Aorta (tissue), 5 donors: ENCODE results near the gene APOL1. TPM values are rescaled to one million over a fixed set of nuclear protein-coding genes. Genes with fewer than 3 reads are reported as not detected.

ENCODE experiments used
- ATAC-seq: fragments of 200-7000 bp; cut with Tn5 transposase; one replicate; pipeline ENCODE4 v1.9.1; 2022; ENCODE audit warnings: moderate library complexity; ENCODE audit not compliant: low FRiP score
- DNase-seq, 2 donors: peaks; one replicate each; pipeline ENCODE4 v3.0.0-alpha.2; 2020
- H3K27ac ChIP-seq, 2 donors: one replicate each; pipeline ENCODE4 v1.5.1; 2013; ENCODE audit warnings: low read length in 2 of 2, mild to moderate bottlenecking in 2 of 2, moderate library complexity in 2 of 2, control low read depth in 1 of 2, inconsistent platforms in 1 of 2, low read depth in 1 of 2
- H3K27me3 ChIP-seq, 2 donors: one replicate each; pipeline ENCODE4 v1.6.1; 2013; ENCODE audit warnings: control low read depth in 1 of 2, low read length in 1 of 2, mild to moderate bottlenecking in 1 of 2, moderate library complexity in 1 of 2; ENCODE audit not compliant: insufficient read depth in 2 of 2, control insufficient read depth in 1 of 2
- H3K36me3 ChIP-seq, 2 donors: one replicate each; pipeline ENCODE4 v1.6.1; 2013; ENCODE audit warnings: control low read depth in 1 of 2, low read length in 1 of 2, mild to moderate bottlenecking in 1 of 2; ENCODE audit not compliant: insufficient read depth in 2 of 2, control insufficient read depth in 1 of 2
- H3K4me1 ChIP-seq, 2 donors: one replicate each; pipeline ENCODE4 v1.6.1; 2013; ENCODE audit warnings: low read length in 2 of 2, control low read depth in 1 of 2, mild to moderate bottlenecking in 1 of 2, moderate library complexity in 1 of 2; ENCODE audit not compliant: insufficient read depth in 2 of 2, control insufficient read depth in 1 of 2
- H3K4me3 ChIP-seq, 2 donors: one replicate each; pipeline ENCODE4 v1.5.1; 2013; ENCODE audit warnings: low read length in 2 of 2, control low read depth in 1 of 2, mild to moderate bottlenecking in 1 of 2
- H3K9me3 ChIP-seq: one replicate; pipeline ENCODE4 v1.6.1; 2013; ENCODE audit warnings: mild to moderate bottlenecking, low read length; ENCODE audit not compliant: control insufficient read depth
- WGBS, 2 donors: extraction: QIAGEN DNeasy Blood & Tissue Kit; methylation state at CpG; one replicate each; pipeline ENCODE4 v1.1.7; 2013; 5-methylcytosine and 5-hydroxymethylcytosine counted together
- intact Hi-C, 2 donors: fragments of 100-400 bp; cut with DNase I; formaldehyde crosslinking; loops; one replicate each; pipeline versions ENCODE4 v1.14.2 to v1.15.0; 2022
- polyA plus RNA-seq, 2 donors: library from polyadenylated mRNA; stranded (reverse); fragments of 200-250 nt; gene quantifications; one replicate each; pipeline ENCODE4 v1.2.3, GENCODE V29; 2013
- total RNA-seq, 2 donors: library from RNA; stranded (reverse); fragmentation: NEBNext Ultra II Directional; extraction: Animal tissue kit (Norgen Biotek cat#: 25700); gene quantifications; one replicate each; pipeline ENCODE4 v1.2.1, GENCODE V29; 2021
- donor health status: healthy with polysubstance abuse.
- donor health status: Bipolar disorder and iron deficiency.
- donor health status: DM: no; HTN: no; CAD: no.
- donor health status: DM: no; HTN: no; CAD: no.
- donor health status: DM: yes; HTN: yes; CAD: no.

The APOL1 gene
- total and polyA plus RNA-seq, 4 donors, result 14.1 to 74.0 (median 43.2) TPM

DNA sequence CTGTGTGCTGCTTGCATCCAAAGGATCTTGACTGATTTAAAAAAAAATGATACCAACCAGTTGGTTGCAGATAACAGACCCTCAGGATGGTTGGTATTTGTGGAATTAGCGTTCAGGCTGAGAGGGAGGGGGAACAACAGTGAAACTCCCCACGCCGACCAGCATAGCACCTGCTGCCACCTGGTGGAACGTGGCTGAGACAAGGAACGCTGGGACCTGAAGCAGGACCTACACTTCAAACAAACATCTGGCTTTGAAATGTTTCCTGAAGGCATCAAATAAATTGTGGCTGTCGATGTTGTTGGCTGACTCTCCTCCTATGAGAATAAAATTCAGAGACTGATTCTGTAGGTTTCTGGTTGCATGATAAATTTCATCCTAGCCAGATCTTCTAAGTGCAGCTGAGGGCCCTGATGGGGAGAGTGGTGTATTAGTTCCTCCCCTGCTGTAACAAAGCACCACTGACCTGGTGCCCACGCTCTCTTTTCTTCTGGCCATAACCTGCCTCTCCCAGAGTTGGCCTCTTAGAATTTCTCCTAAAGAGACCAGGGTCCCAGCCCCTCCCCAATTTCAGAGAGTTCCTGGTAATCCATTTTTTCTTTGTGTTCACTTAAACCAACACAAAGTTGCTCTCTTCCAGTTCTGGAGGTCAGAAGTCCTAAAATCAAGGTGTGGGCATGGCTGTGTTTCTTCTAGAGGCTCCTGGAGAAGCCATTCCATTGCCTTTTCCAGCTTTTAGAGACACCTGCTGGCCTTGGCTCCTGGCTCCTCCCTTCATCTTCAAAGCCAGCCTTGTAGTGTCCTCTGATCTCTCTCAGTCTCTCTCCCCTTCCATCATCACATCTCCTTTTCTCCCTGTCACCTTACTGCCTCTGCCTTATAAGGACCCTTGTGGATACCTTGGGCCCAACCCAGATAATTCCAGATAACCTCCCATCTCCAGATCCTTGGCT, 30.9 kb upstream of the APOL1 start:
- no peaks in the 10 kb centered on the region for H3K4me1 ChIP-seq
- H3K27ac ChIP-seq, result no peak overlapping the region
- ATAC-seq (no peak), DNase-seq (no peak)
- no peak overlapping the region for H3K4me3 ChIP-seq
- WGBS, 2 donors, result 14 to 15% methylated on average over 7 of the region's 7 CpGs
- no peaks in the 10 kb centered on the region for H3K36me3 ChIP-seq
- H3K27me3 ChIP-seq, result no peaks in the 10 kb centered on the region
- H3K9me3 ChIP-seq, result no peaks in the 10 kb centered on the region
- intact Hi-C loops, result no loop called here

DNA sequence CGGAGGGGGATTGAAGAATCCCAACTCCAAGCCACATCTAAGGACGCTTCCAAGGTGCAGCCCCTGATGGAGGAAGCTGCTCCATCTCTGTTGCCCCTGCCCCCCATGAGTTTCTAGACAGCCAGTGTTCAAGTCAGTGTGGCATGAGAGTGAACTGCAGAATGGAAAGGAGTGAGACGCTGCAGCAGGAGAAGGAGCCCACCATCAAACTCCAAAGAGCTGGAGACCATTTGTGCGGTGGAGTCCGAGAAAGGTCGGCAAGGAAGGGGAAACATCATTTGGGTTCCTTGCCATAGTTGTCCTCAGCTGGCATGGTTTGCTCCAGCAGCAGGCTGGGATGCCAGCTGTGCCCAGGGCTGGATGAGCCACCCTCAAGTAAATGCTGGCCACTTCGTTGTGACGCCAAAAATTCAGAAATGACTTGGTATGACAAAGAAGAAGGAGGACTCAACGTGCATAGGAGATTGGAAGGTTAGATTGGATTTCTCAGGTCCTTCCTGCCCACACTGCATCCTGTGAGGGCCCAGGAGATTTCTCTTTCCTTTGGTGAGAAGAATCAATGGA, 30.0 kb upstream of the APOL1 start:
- Histone ChIP-seq H3K36me3 (peaks cover 0 to 4% of the 10 kb centered on the region in 2 donors), H3K27me3 (no peaks in the 10 kb centered on the region), H3K9me3 (no peaks in the 10 kb centered on the region), H3K4me3 (no peak overlapping the region), H3K27ac (no peak overlapping the region), H3K4me1 (no peaks in the 10 kb centered on the region)
- ATAC-seq, result no peak
- DNase-seq, result no peak
- intact Hi-C loops, result no loop called here
- 91 to 93% methylated on average over 9 of the region's 9 CpGs for WGBS, 2 donors

DNA sequence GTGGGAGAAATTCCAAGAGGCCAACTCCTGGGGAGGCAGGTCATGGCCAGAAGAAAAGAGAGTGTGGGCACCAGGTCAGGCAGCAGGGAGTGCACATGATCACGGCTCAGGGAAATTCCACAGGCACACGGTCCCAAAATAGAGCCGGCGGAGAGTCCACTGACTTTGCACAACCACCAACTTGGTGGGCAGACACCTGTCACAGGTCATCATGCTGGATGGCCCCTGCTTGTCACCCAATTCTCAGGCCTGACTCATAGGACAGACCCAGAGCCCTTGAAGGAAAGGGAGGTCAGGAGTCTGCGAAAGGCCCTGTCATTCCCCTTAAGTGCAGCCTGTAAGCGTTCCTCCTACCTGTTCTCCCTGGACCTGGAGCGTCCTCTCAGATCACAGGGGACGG, 29.4 kb upstream of the APOL1 start:
- Histone ChIP-seq H3K9me3 (no peaks in the 10 kb centered on the region), H3K27ac (no peak overlapping the region), H3K4me3 (no peak overlapping the region), H3K4me1 (no peaks in the 10 kb centered on the region), H3K27me3 (no peaks in the 10 kb centered on the region), H3K36me3 (peaks cover 0 to 4% of the 10 kb centered on the region in 2 donors)
- no peak for DNase-seq
- 79 to 83% methylated on average over 8 of the region's 8 CpGs for WGBS, 2 donors
- intact Hi-C loops, result no loop called here
- ATAC-seq, result no peak

DNA sequence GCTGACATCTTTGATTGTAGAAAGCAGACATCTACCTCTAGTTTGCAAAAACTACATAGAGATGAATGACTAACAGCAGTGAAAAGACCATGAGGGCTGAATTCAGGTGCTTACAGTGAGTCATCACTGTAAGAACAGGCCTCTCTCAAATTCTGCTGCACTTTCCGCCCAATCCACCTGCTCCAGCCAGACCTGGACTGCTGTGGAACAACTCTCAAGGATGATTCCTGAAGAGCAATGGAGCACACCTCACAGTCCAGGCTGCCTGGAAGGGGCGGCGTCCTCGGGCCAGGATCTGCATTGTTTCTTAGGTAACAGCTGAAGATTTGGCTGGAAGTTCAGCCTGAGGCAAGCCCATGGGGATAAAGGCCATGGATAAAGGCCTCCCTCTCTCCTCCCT, 28.7 kb upstream of the APOL1 start:
- no peak overlapping the region for H3K27ac ChIP-seq
- H3K27me3 ChIP-seq, result no peaks in the 10 kb centered on the region
- H3K9me3 ChIP-seq, result no peaks in the 10 kb centered on the region
- no peak overlapping the region for H3K4me3 ChIP-seq
- WGBS, 2 donors, result 78 to 97% methylated on average over 4 of the region's 4 CpGs
- H3K4me1 ChIP-seq, result no peaks in the 10 kb centered on the region
- ATAC-seq (no peak), DNase-seq (no peak)
- H3K36me3 ChIP-seq, result peaks cover 0 to 4% of the 10 kb centered on the region in 2 donors
- intact Hi-C loops, result no loop called here

DNA sequence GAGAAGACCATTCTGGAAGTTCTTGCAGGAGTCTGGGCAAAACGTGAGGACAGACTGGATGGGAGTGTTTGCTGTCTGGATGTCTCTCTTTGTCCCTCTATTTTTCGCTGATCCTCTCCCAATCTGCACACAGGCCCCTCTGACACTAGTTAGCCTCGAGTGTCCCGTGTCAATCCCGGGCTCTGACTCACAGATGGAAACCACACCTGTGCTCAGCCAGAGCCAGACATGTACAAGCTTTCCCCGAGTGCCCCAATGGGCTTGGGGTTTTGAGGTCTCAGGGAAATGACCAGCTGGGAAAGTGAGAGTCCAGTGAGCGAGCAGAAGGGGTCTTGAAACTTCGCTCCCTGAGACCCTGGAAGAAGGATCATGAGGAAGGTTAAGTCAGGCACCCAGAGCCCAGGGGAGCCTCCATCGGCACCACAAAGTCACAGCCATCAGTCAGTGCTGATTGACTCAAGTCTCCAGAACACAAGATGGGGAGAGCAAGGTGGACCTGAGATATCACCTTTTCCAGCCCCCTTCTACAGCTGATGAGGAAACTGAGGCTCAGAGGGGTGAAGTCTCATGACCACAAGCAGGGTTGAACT, 27.5 kb upstream of the APOL1 start:
- intact Hi-C loops, result no loop called here
- no peaks in the 10 kb centered on the region for H3K9me3 ChIP-seq
- H3K36me3 ChIP-seq, result peaks cover 0 to 4% of the 10 kb centered on the region in 2 donors
- H3K27ac ChIP-seq, result no peak overlapping the region
- DNase-seq, result no peak
- no peaks in the 10 kb centered on the region for H3K27me3 ChIP-seq
- 84 to 85% methylated on average over 9 of the region's 9 CpGs for WGBS, 2 donors
- H3K4me1 ChIP-seq, result no peaks in the 10 kb centered on the region
- ATAC-seq, result no peak
- no peak overlapping the region for H3K4me3 ChIP-seq

DNA sequence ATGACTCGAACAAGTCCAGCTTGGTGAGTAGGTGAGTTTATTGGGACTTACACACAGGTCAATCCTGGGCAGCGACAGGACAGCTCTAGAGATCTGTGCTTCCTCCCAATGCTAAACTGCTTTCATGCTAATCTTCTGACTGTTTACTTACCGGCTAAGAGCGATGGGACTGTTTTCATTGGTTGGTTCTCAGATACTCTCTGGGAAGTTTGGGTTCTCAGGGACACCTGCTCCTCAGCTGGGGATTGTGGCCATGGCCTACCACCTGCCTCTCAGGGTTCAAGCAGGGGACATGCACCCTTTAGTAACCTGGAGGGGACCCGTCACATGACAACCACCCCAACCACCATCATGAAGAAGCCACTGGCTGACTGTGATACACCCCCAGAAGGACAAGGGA, 26.7 kb upstream of the APOL1 start:
- DNase-seq, result no peak
- Histone ChIP-seq H3K27ac (no peak overlapping the region), H3K4me1 (no peaks in the 10 kb centered on the region), H3K9me3 (no peaks in the 10 kb centered on the region), H3K4me3 (no peak overlapping the region), H3K27me3 (no peaks in the 10 kb centered on the region), H3K36me3 (peaks cover 0 to 4% of the 10 kb centered on the region in 2 donors)
- WGBS, 2 donors, result 90 to 92% methylated on average over 5 of the region's 5 CpGs
- ATAC-seq, result no peak
- intact Hi-C loops, result no loop called here

DNA sequence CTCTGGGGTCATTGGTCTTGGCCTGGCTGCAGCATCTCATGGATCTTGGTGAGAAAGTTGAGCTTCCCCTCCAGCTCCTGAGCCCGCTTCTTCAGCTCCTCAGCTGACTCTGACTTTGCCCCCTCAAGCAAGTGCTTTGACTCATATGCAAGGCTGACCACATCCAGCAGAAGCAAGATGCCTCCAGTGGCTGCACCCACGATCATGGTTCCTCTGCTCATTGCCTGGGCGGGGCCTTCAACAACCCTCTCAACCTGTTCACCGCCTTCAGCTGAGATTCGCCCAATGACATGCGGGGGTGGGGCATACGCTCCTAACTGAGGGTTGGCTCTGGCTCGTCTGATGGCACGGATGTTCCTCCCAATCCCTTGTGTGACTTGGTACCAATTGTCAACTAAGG, 25.5 kb upstream of the APOL1 start:
- H3K9me3 ChIP-seq, result no peaks in the 10 kb centered on the region
- no peaks in the 10 kb centered on the region for H3K4me1 ChIP-seq
- no peaks in the 10 kb centered on the region for H3K27me3 ChIP-seq
- H3K27ac ChIP-seq, result no peak overlapping the region
- WGBS, 2 donors, result 93 to 94% methylated on average over 9 of the region's 9 CpGs
- no peak for ATAC-seq
- H3K36me3 ChIP-seq, result peaks cover 0 to 4% of the 10 kb centered on the region in 2 donors
- no peak for DNase-seq
- H3K4me3 ChIP-seq, result no peak overlapping the region
- intact Hi-C loops, result no loop called here

DNA sequence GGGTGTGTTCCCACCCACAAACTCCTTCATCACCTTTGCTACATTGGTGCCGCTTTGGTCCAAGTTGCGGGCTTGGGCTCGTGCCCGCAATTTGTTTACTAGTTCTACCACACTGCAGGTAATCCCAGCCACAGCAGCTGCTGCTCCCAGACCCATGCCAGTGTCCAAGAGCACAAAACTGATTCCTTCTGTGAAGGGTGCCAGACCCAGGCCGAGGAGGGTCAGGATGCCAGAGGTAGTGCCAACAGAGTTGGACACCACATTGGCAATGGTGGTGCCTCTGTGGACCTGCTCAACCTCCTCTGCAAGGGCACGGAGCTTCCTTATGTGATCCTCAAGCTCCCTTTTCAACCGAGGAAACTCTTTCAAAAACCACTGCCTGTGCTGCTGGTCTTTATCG, 25.1 kb upstream of the APOL1 start:
- WGBS, 2 donors, result 92% methylated on average over 8 of the region's 8 CpGs
- peaks cover 0 to 4% of the 10 kb centered on the region in 2 donors for H3K36me3 ChIP-seq
- no peaks in the 10 kb centered on the region for H3K27me3 ChIP-seq
- intact Hi-C loops, result no loop called here
- H3K4me3 ChIP-seq, result no peak overlapping the region
- no peak overlapping the region for H3K27ac ChIP-seq
- no peaks in the 10 kb centered on the region for H3K4me1 ChIP-seq
- ATAC-seq, result no peak
- H3K9me3 ChIP-seq, result no peaks in the 10 kb centered on the region
- no peak for DNase-seq
